ENCODE results near the gene ARSI. TPM values are rescaled to one million over a fixed set of nuclear protein-coding genes. Genes with fewer than 3 reads are reported as not detected.

The ARSI gene
- 2.6 TPM for polyA plus RNA-seq (2013, experiment 1 of 2)
- 2.5 TPM for polyA plus RNA-seq (2013, experiment 2 of 2)

- Histone ChIP-seq H2AK5ac (ENCODE audit: low read depth, low read length) (no peak within 1 kb of the TSS), H3K9me3 (replicated peaks in 1 of 2; ENCODE audit: control insufficient read depth in 2 of 2, insufficient read depth in 1 of 2, low read depth in 1 of 2, low read length in 2 of 2) (no peaks in the 10 kb centered on the region), H3K4me2 (ENCODE audit: insufficient read depth, low read length, poor library complexity, severe bottlenecking) (peak within 1 kb of the TSS; percentile 85), H2AFZ (ENCODE audit: low read length) (peak within 1 kb of the TSS; percentile 46), H2BK5ac (ENCODE audit: low read length) (no peak within 1 kb of the TSS), H3K9ac (ENCODE audit: low read depth, low read length, poor library complexity) (peak within 1 kb of the TSS; percentile 46), H3K79me1 (ENCODE audit: low read depth, low read length) (no peaks in the 10 kb centered on the region), H3K4ac (ENCODE audit: low read length) (no peak within 1 kb of the TSS), H2BK120ac (ENCODE audit: low read depth, low read length) (no peak within 1 kb of the TSS), H3K23ac (ENCODE audit: low read depth, low read length, poor library complexity) (peak within 1 kb of the TSS; percentile 14), H3K27ac (replicated peaks; ENCODE audit: low read length) (peak within 1 kb of the TSS; percentile 14), H3K18ac (ENCODE audit: low read length) (peak within 1 kb of the TSS; percentile 88), H4K8ac (ENCODE audit: low read depth, low read length) (no peak within 1 kb of the TSS), H3K27me3 (ENCODE audit: control insufficient read depth in 3 of 3, insufficient read depth in 3 of 3, low read depth in 1 of 3, low read length in 3 of 3) (no peaks in the 10 kb centered on the region), H4K91ac (ENCODE audit: low read depth, low read length, poor library complexity) (no peak within 1 kb of the TSS), H3K4me3 (ENCODE audit: low read length in 2 of 2) (peak within 1 kb of the TSS in 1 of 2 donors; percentile 60), H3K14ac (ENCODE audit: low read length) (no peak within 1 kb of the TSS), H3K4me1 (ENCODE audit: control insufficient read depth in 2 of 2, insufficient read depth in 1 of 2, low read depth in 1 of 2, low read length in 2 of 2) (peaks cover 21 to 36% of the 10 kb centered on the region in 2 donors), H2BK12ac (ENCODE audit: low read length) (no peak within 1 kb of the TSS), H2BK15ac (ENCODE audit: low read length) (peak within 1 kb of the TSS; percentile 32), H3K36me3 (replicated peaks in 1 of 2; ENCODE audit: control insufficient read depth in 2 of 2, insufficient read depth in 2 of 2, low read length in 2 of 2) (no peaks in the 10 kb centered on the region)
- WGBS, 2 donors (ENCODE audit: extremely low coverage in 2 of 2, insufficient read length in 2 of 2, insufficient replicate concordance in 1 of 2): no CpG with 5 or more reads among the region's 63 CpGs
- DNase-seq (ENCODE audit: low spot score): peak; percentile 58
Measured at GRCh38 chr5:150302301-150303069, at the start of gene ARSI. Gene ARSI (minus strand): TSS chr5:150302905. CDS start chr5:150302373, 532 bp downstream.

- Histone ChIP-seq H3K27ac (replicated peaks; ENCODE audit: low read length) (no peak overlapping the region), H3K9ac (ENCODE audit: low read depth, low read length, poor library complexity) (no peak overlapping the region), H2AK5ac (ENCODE audit: low read depth, low read length) (no peak overlapping the region), H4K8ac (ENCODE audit: low read depth, low read length) (no peak overlapping the region), H3K14ac (ENCODE audit: low read length) (peak overlapping the region; percentile 42), H3K4me2 (ENCODE audit: insufficient read depth, low read length, poor library complexity, severe bottlenecking) (no peak overlapping the region), H3K27me3 (ENCODE audit: control insufficient read depth in 3 of 3, insufficient read depth in 3 of 3, low read depth in 1 of 3, low read length in 3 of 3) (peaks cover 0 to 4% (median 0%) of the 10 kb centered on the region in 3 experiments), H2BK12ac (ENCODE audit: low read length) (no peak overlapping the region), H3K18ac (ENCODE audit: low read length) (no peak overlapping the region), H3K9me3 (replicated peaks in 1 of 2; ENCODE audit: control insufficient read depth in 2 of 2, insufficient read depth in 1 of 2, low read depth in 1 of 2, low read length in 2 of 2) (no peaks in the 10 kb centered on the region), H4K91ac (ENCODE audit: low read depth, low read length, poor library complexity) (no peak overlapping the region), H3K4me3 (ENCODE audit: low read length in 2 of 2) (no peak overlapping the region), H2BK15ac (ENCODE audit: low read length) (no peak overlapping the region), H3K79me1 (ENCODE audit: low read depth, low read length) (no peaks in the 10 kb centered on the region), H3K4me1 (ENCODE audit: control insufficient read depth in 2 of 2, insufficient read depth in 1 of 2, low read depth in 1 of 2, low read length in 2 of 2) (peaks cover 3 to 40% of the 10 kb centered on the region in 2 donors), H3K4ac (ENCODE audit: low read length) (no peak overlapping the region), H2BK5ac (ENCODE audit: low read length) (no peak overlapping the region), H3K23ac (ENCODE audit: low read depth, low read length, poor library complexity) (no peak overlapping the region), H2BK120ac (ENCODE audit: low read depth, low read length) (no peak overlapping the region), H3K36me3 (replicated peaks in 1 of 2; ENCODE audit: control insufficient read depth in 2 of 2, insufficient read depth in 2 of 2, low read length in 2 of 2) (no peaks in the 10 kb centered on the region), H2AFZ (ENCODE audit: low read length) (no peak overlapping the region)
- DNase-seq (ENCODE audit: low spot score): peak; percentile 36
- no CpG with 5 or more reads among the region's 7 CpGs for WGBS, 2 donors (ENCODE audit: extremely low coverage in 2 of 2, insufficient read length in 2 of 2, insufficient replicate concordance in 1 of 2)
Measured at GRCh38 chr5:150350524-150351344, 48.0 kb upstream of the ARSI start.

GRCh38 chr5:150349681-150350275, 47.1 kb upstream of the ARSI start:
- Histone ChIP-seq H3K36me3 (replicated peaks in 1 of 2; ENCODE audit: control insufficient read depth in 2 of 2, insufficient read depth in 2 of 2, low read length in 2 of 2) (no peaks in the 10 kb centered on the region), H3K4me1 (ENCODE audit: control insufficient read depth in 2 of 2, insufficient read depth in 1 of 2, low read depth in 1 of 2, low read length in 2 of 2) (peaks cover 4 to 40% of the 10 kb centered on the region in 2 donors), H3K14ac (ENCODE audit: low read length) (no peak overlapping the region), H4K8ac (ENCODE audit: low read depth, low read length) (no peak overlapping the region), H3K4me2 (ENCODE audit: insufficient read depth, low read length, poor library complexity, severe bottlenecking) (no peak overlapping the region), H2BK12ac (ENCODE audit: low read length) (no peak overlapping the region), H3K4ac (ENCODE audit: low read length) (no peak overlapping the region), H2BK15ac (ENCODE audit: low read length) (no peak overlapping the region), H3K27me3 (ENCODE audit: control insufficient read depth in 3 of 3, insufficient read depth in 3 of 3, low read depth in 1 of 3, low read length in 3 of 3) (peaks cover 0 to 4% (median 0%) of the 10 kb centered on the region in 3 experiments), H3K27ac (replicated peaks; ENCODE audit: low read length) (no peak overlapping the region), H3K23ac (ENCODE audit: low read depth, low read length, poor library complexity) (no peak overlapping the region), H3K4me3 (ENCODE audit: low read length in 2 of 2) (no peak overlapping the region), H3K18ac (ENCODE audit: low read length) (no peak overlapping the region), H3K9ac (ENCODE audit: low read depth, low read length, poor library complexity) (no peak overlapping the region), H3K9me3 (replicated peaks in 1 of 2; ENCODE audit: control insufficient read depth in 2 of 2, insufficient read depth in 1 of 2, low read depth in 1 of 2, low read length in 2 of 2) (no peaks in the 10 kb centered on the region), H4K91ac (ENCODE audit: low read depth, low read length, poor library complexity) (no peak overlapping the region), H2BK5ac (ENCODE audit: low read length) (no peak overlapping the region), H2AK5ac (ENCODE audit: low read depth, low read length) (no peak overlapping the region), H2BK120ac (ENCODE audit: low read depth, low read length) (no peak overlapping the region), H2AFZ (ENCODE audit: low read length) (no peak overlapping the region), H3K79me1 (ENCODE audit: low read depth, low read length) (no peaks in the 10 kb centered on the region)
- DNase-seq (ENCODE audit: low spot score): no peak
- WGBS, 2 donors (ENCODE audit: extremely low coverage in 2 of 2, insufficient read length in 2 of 2, insufficient replicate concordance in 1 of 2): no CpG with 5 or more reads among the region's 6 CpGs

All from neuronal stem cell (in vitro differentiated cells).